ENCODE results near the gene HDAC8. TPM values are rescaled to one million over a fixed set of nuclear protein-coding genes. Genes with fewer than 3 reads are reported as not detected.

Gene HDAC8
- total and polyA plus RNA-seq, 9 of the 15 experiments (the other 6 are each of a cell fraction or from before 2014, with no cell fraction given) = 18.9 to 53.8 (median 28.7) TPM

- TF ChIP-seq RBBP5 (IDR thresholded peaks at IDR 0.05; ENCODE audit: borderline replicate concordance, insufficient read depth, low read length, poor library complexity, severe bottlenecking) = no peak
- no peak for TF ChIP-seq JUND (IDR thresholded peaks at IDR 0.05; ENCODE audit: borderline replicate concordance, low read depth, low read length)
- no peak for TF ChIP-seq JUND (tag; IDR thresholded peaks at IDR 0.05; ENCODE audit: borderline replicate concordance, low read depth, low read length)
- TF ChIP-seq NFE2L1 (tag; IDR thresholded peaks at IDR 0.05; ENCODE audit: borderline replicate concordance, low read depth) = no peak
- TF ChIP-seq ZNF24 (IDR thresholded peaks at IDR 0.05) = peak; percentile 63; the same call in 1 of the 2 replicates
- peak; percentile 13; the same call in 1 of the 2 replicates for TF ChIP-seq SMARCE1 (IDR thresholded peaks at IDR 0.05)
- no peak for TF ChIP-seq RAD51 (IDR thresholded peaks at IDR 0.05; ENCODE audit: borderline replicate concordance, low read depth)
- TF ChIP-seq NCOR1 (IDR thresholded peaks at IDR 0.05) = peak; percentile 45
- TF ChIP-seq POU5F1 (IDR thresholded peaks at IDR 0.05; ENCODE audit: borderline replicate concordance, low read depth, low read length, partially characterized antibody) = no peak
- TF ChIP-seq ZNF124 (CRISPR knock-in tag; IDR thresholded peaks at IDR 0.05) = no peak
- TF ChIP-seq ARID1B (IDR thresholded peaks at IDR 0.05) = peak; percentile 87
- no peak for TF ChIP-seq E2F1 (CRISPR knock-in tag; IDR thresholded peaks at IDR 0.05)
- TF ChIP-seq ZFP91 (CRISPR knock-in tag; IDR thresholded peaks at IDR 0.05) = no peak
- no peak for TF ChIP-seq ZSCAN32 (CRISPR knock-in tag; IDR thresholded peaks at IDR 0.05)
- TF ChIP-seq TCF3 (CRISPR knock-in tag; IDR thresholded peaks at IDR 0.05) = peak; percentile 47
- TF ChIP-seq KDM2B (CRISPR knock-in tag; IDR thresholded peaks at IDR 0.05) = no peak
- TF ChIP-seq ZC3H8 (IDR thresholded peaks at IDR 0.05) = no peak
- TF ChIP-seq ZNF584 (CRISPR knock-in tag; IDR thresholded peaks at IDR 0.05; ENCODE audit: low read depth) = no peak
- TF ChIP-seq MAX (CRISPR knock-in tag; IDR thresholded peaks at IDR 0.05) = no peak
- TF ChIP-seq PCBP1 (IDR thresholded peaks at IDR 0.05; ENCODE audit: low read depth, low read length, poor library complexity, severe bottlenecking) = no peak
- TF ChIP-seq MTA2 (IDR thresholded peaks at IDR 0.05; ENCODE audit: low read depth) = peak; percentile 15; the same call in 1 of the 2 replicates
- TF ChIP-seq E2F4 (CRISPR knock-in tag; IDR thresholded peaks at IDR 0.05; ENCODE audit: low read depth) = no peak
- TF ChIP-seq C11orf30 (IDR thresholded peaks at IDR 0.05; ENCODE audit: low read depth) = no peak
- TF ChIP-seq ZZZ3 (IDR thresholded peaks at IDR 0.05) = no peak
- peak; percentile 55 for TF ChIP-seq DACH1 (IDR thresholded peaks at IDR 0.05; ENCODE audit: partially characterized antibody)
- no peak for TF ChIP-seq ZFX (CRISPR knock-in tag; IDR thresholded peaks at IDR 0.05)
- no peak for TF ChIP-seq KLF1 (tag; IDR thresholded peaks at IDR 0.05)
These were observed 102.0 kb downstream of the HDAC8 start (continued) for GRCh38 chrX:72470532-72471223.
